DND-41 (cell line): ENCODE measurements around the gene MEIS1.

Source experiments
- ATAC-seq: fragments of 200-7000 bp; cut with Tn5 transposase; 3 replicates; pipeline ENCODE4 v1.9.1; 2021; ENCODE audit warnings: low read depth; ENCODE audit not compliant: insufficient read depth
- DNase-seq: peaks from one replicate; pipeline ENCODE4 v3.0.0-alpha.2; 2020
- H2AFZ ChIP-seq: 2 replicates; pipeline ENCODE4 v1.6.0; 2012; ENCODE audit warnings: low read depth, low read length
- H3K27ac ChIP-seq: 2 replicates; pipeline ENCODE4 v1.5.1; 2012; ENCODE audit warnings: low read length, inconsistent platforms
- H3K27me3 ChIP-seq: fragments of 200-600 bp; sonication (generic); 2 replicates; pipeline ENCODE4 v1.6.0; 2012; ENCODE audit warnings: low read length, mild to moderate bottlenecking, inconsistent platforms; ENCODE audit not compliant: insufficient read depth, poor library complexity
- H3K36me3 ChIP-seq: 2 replicates; pipeline ENCODE4 v1.5.1; 2012; ENCODE audit warnings: low read length, inconsistent platforms; ENCODE audit not compliant: insufficient read depth
- H3K4me1 ChIP-seq: 2 replicates; pipeline ENCODE4 v1.5.1; 2012; ENCODE audit warnings: mild to moderate bottlenecking, low read length; ENCODE audit not compliant: insufficient read depth
- H3K4me2 ChIP-seq: 2 replicates; pipeline ENCODE4 v1.6.0; 2012; ENCODE audit warnings: mild to moderate bottlenecking, moderate library complexity, low read length, inconsistent platforms; ENCODE audit not compliant: insufficient read depth
- H3K4me3 ChIP-seq, 2 experiments: fragments of 200-600 bp in 1 of 2; shearing (Covaris generic) in 1 of 2; 2 replicates each; pipeline ENCODE4 v1.5.1; 2012 to 2016; ENCODE audit warnings: inconsistent platforms in 2 of 2, low read length in 2 of 2, mild to moderate bottlenecking in 2 of 2, low read depth in 1 of 2, moderate library complexity in 1 of 2
- H3K79me2 ChIP-seq: 2 replicates; pipeline ENCODE4 v1.6.0; 2012; ENCODE audit warnings: low read length, inconsistent platforms; ENCODE audit not compliant: insufficient read depth
- H3K9ac ChIP-seq: 2 replicates; pipeline ENCODE4 v1.6.0; 2012; ENCODE audit warnings: low read depth, mild to moderate bottlenecking, inconsistent platforms, low read length, moderate library complexity
- H3K9me3 ChIP-seq: 2 replicates; pipeline ENCODE4 v1.5.1; 2012; ENCODE audit warnings: low read length, moderate library complexity, mild to moderate bottlenecking, inconsistent platforms; ENCODE audit not compliant: insufficient read depth, severe bottlenecking
- H4K20me1 ChIP-seq: 2 replicates; pipeline ENCODE4 v1.6.0; 2012; ENCODE audit warnings: low read length; ENCODE audit not compliant: insufficient read depth
- EZH2 ChIP-seq: IDR thresholded peaks from 3 replicates; pipeline ENCODE4 v1.6.1; 2012; ENCODE audit warnings: borderline replicate concordance, low read depth, mild to moderate bottlenecking, moderate library complexity, low read length, inconsistent platforms; ENCODE audit not compliant: severe bottlenecking
- TF ChIP-seq, protein P1 (sequence below): IDR thresholded peaks from 2 replicates; pipeline ENCODE4 v1.5.1; 2012; ENCODE audit warnings: borderline replicate concordance, low read length, moderate library complexity, mild to moderate bottlenecking; ENCODE audit not compliant: poor library complexity, severe bottlenecking; ENCODE audit errors: extremely low read depth

Gene MEIS1

DNA sequence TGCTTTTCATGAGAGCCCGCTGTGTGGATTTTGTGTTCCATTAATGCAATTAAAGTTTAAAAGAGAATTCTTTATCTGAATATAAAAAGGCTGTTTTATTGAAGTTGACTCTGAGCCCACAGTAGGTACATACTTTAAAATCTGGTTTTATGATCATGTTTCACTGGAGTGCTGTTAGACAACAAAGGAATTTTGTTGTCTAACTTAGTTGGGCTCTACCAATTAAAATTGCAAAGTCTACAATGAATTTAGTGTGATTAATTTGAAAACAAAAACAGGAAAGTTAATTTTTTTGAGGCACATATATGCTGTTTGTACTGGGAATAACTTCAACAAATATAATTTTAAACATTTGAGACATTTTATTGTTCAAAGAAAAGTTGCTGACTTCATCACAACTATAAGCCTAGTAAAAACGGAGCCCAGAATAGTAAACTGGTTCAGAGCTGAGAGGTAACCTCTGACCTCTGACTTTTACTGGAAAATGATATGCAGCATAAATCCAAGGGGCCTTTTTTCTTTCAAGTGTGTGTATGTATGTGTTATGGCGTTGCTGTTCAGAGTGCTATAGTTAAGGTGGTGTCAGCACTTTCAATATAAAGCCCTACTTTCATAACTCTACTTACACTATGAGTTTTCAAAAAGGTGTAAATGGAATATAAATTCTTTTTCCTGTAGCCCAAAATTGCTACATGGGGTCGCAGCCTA, 30.2 kb downstream of the MEIS1 start:
- Histone ChIP-seq H3K4me3 (no peak overlapping the region), H3K27ac (no peak overlapping the region), H3K79me2 (no peaks in the 10 kb centered on the region), H3K36me3 (no peaks in the 10 kb centered on the region), H3K4me1 (no peaks in the 10 kb centered on the region), H2AFZ (no peak overlapping the region), H4K20me1 (no peaks in the 10 kb centered on the region), H3K9ac (no peak overlapping the region), H3K27me3 (peaks cover 19% of the 10 kb centered on the region), H3K4me2 (no peak overlapping the region), H3K9me3 (no peaks in the 10 kb centered on the region)
- DNase-seq (no peak), ATAC-seq (no peak)
- TF ChIP-seq EZH2 = no peak
- TF ChIP-seq, protein P1, sequence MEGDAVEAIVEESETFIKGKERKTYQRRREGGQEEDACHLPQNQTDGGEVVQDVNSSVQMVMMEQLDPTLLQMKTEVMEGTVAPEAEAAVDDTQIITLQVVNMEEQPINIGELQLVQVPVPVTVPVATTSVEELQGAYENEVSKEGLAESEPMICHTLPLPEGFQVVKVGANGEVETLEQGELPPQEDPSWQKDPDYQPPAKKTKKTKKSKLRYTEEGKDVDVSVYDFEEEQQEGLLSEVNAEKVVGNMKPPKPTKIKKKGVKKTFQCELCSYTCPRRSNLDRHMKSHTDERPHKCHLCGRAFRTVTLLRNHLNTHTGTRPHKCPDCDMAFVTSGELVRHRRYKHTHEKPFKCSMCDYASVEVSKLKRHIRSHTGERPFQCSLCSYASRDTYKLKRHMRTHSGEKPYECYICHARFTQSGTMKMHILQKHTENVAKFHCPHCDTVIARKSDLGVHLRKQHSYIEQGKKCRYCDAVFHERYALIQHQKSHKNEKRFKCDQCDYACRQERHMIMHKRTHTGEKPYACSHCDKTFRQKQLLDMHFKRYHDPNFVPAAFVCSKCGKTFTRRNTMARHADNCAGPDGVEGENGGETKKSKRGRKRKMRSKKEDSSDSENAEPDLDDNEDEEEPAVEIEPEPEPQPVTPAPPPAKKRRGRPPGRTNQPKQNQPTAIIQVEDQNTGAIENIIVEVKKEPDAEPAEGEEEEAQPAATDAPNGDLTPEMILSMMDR = no peak

DNA sequence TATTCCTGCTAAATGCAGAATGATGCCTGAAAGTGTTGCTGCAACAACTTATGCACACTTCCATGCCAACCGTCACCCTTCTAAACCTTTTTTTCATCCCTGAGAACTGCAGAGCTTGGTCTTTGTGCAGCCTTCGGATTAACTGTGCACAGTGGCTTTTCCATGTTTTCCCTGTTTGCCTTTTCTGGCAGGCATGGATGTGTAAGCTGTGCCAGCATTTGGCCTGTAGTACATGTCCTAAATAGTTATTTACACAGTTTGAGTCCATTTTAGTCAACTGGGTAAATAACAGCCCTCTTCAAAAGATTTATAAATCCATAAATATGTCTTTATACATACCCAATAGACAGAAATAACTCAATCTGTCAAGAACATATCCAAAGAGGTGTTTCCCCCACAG, 31.5 kb downstream of the MEIS1 start:
- Histone ChIP-seq H3K4me1 (no peaks in the 10 kb centered on the region), H3K36me3 (no peaks in the 10 kb centered on the region), H3K4me3 (no peak overlapping the region), H3K4me2 (no peak overlapping the region), H3K9me3 (no peaks in the 10 kb centered on the region), H3K9ac (no peak overlapping the region), H3K79me2 (no peaks in the 10 kb centered on the region), H3K27me3 (peaks cover 19% of the 10 kb centered on the region), H4K20me1 (no peaks in the 10 kb centered on the region), H3K27ac (no peak overlapping the region), H2AFZ (no peak overlapping the region)
- TF ChIP-seq, protein P1 = no peak
- TF ChIP-seq EZH2 = no peak
- ATAC-seq = no peak
- no peak for DNase-seq

DNA sequence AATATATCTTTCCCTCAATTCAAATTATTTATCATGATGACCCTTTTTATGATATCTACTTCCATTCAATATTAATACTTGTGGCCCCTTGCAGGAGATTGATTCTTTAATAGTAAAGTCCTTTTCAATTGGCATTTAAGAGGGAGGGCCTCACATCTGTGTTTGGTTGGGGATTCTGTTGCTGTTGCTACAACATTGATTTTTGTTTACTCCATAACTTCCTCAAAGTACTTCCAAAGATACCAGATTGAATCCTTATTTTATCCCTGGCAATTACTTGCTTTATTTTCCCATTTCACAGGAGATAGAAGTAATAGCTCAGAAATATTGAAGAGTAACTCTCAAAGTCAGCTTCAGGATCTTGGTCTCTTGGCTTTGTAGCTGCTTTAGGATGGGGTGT, 32.8 kb downstream of the MEIS1 start:
- Histone ChIP-seq H3K9me3 (no peaks in the 10 kb centered on the region), H3K36me3 (no peaks in the 10 kb centered on the region), H3K9ac (no peak overlapping the region), H3K79me2 (no peaks in the 10 kb centered on the region), H3K4me1 (no peaks in the 10 kb centered on the region), H2AFZ (no peak overlapping the region), H4K20me1 (no peaks in the 10 kb centered on the region), H3K4me3 (no peak overlapping the region), H3K27me3 (peaks cover 15% of the 10 kb centered on the region), H3K4me2 (no peak overlapping the region), H3K27ac (no peak overlapping the region)
- ATAC-seq = no peak
- TF ChIP-seq, protein P1 = no peak
- TF ChIP-seq EZH2 = no peak
- no peak for DNase-seq
